IMR-90 (cell line): ENCODE results near the gene NCSTN. TPM values are rescaled to one million over a fixed set of nuclear protein-coding genes. Genes with fewer than 3 reads are reported as not detected.

ENCODE experiments used
- ATAC-seq: fragments of 200-7000 bp; cut with Tn5 transposase; 2 replicates; pipeline ENCODE4 v1.9.1; 2020; ENCODE audit warnings: low read depth, mild to moderate bottlenecking, moderate library complexity
- BruUV-seq: library from RNA; stranded (reverse); fragments of 400-500 nt; replicated peaks from 2 replicates; lab custom pipeline; 2021; lab: Mats Ljungman, UMichigan
- CTCF ChIA-PET: fragments of 300-600 bp; formaldehyde crosslinking; extraction: SDS; loops from one replicate; lab custom pipeline; 2021; ENCODE audit warnings: antibody characterized with exemption; lab: Yijun Ruan, JAX
- POLR2A ChIA-PET: fragments of 300-600 bp; sonication (Branson Sonifier 250); formaldehyde crosslinking; loops from one replicate; lab custom pipeline; 2022; ENCODE audit warnings: antibody characterized with exemption; ENCODE audit not compliant: unreplicated experiment; lab: Charles Lee
- DNase-seq: peaks from one replicate; pipeline ENCODE4 v3.0.0; 2013
- H2AFZ ChIP-seq: replicated peaks from 2 replicates; pipeline ENCODE3; 2013; ENCODE audit warnings: low read length, mild to moderate bottlenecking; ENCODE audit not compliant: poor library complexity
- H2AK5ac ChIP-seq: 2 replicates; pipeline ENCODE4 v1.6.1; 2013; ENCODE audit warnings: low read depth, low read length, inconsistent platforms
- H2AK9ac ChIP-seq: replicated peaks from 2 replicates; pipeline ENCODE3; 2013; ENCODE audit warnings: mild to moderate bottlenecking, low read depth, low read length, moderate library complexity; ENCODE audit not compliant: poor library complexity
- H2BK120ac ChIP-seq: 2 replicates; pipeline ENCODE4 v1.6.1; 2013; ENCODE audit warnings: low read depth, low read length, inconsistent platforms
- H2BK15ac ChIP-seq: 3 replicates; pipeline ENCODE4 v1.6.1; 2013; ENCODE audit warnings: low read depth, low read length, inconsistent platforms
- H2BK20ac ChIP-seq: 2 replicates; pipeline ENCODE4 v1.6.1; 2013; ENCODE audit warnings: low read depth, mild to moderate bottlenecking, inconsistent platforms, low read length, moderate library complexity
- H2BK5ac ChIP-seq: 2 replicates; pipeline ENCODE4 v1.6.1; 2013; ENCODE audit warnings: mild to moderate bottlenecking, low read depth, low read length, inconsistent platforms; ENCODE audit not compliant: poor library complexity, severe bottlenecking
- H3K14ac ChIP-seq: replicated peaks from 2 replicates; pipeline ENCODE4 v1.6.1; 2013; ENCODE audit warnings: low read depth, low read length, inconsistent platforms
- H3K18ac ChIP-seq: 2 replicates; pipeline ENCODE4 v1.6.1; 2013; ENCODE audit warnings: low read depth, low read length, control low read depth
- H3K23ac ChIP-seq: 2 replicates; pipeline ENCODE4 v1.6.1; 2013; ENCODE audit warnings: low read depth, low read length, inconsistent platforms
- H3K27ac ChIP-seq: 2 replicates; pipeline ENCODE4 v1.5.1; 2013; ENCODE audit warnings: mild to moderate bottlenecking, control low read depth, low read length; ENCODE audit not compliant: insufficient read depth
- H3K27me3 ChIP-seq: 2 replicates; pipeline ENCODE4 v1.6.1; 2013; ENCODE audit warnings: low read length; ENCODE audit not compliant: control insufficient read depth, insufficient read depth
- H3K36me3 ChIP-seq: 2 replicates; pipeline ENCODE4 v1.6.1; 2013; ENCODE audit warnings: low read length, mixed read lengths; ENCODE audit not compliant: control insufficient read depth, insufficient read depth
- H3K4ac ChIP-seq: 2 replicates; pipeline ENCODE4 v1.6.1; 2013; ENCODE audit warnings: low read depth, low read length, inconsistent platforms
- H3K4me1 ChIP-seq: 2 replicates; pipeline ENCODE4 v1.6.1; 2013; ENCODE audit warnings: low read length, mixed read lengths; ENCODE audit not compliant: control insufficient read depth, insufficient read depth
- H3K4me2 ChIP-seq: 2 replicates; pipeline ENCODE4 v1.6.1; 2013; ENCODE audit warnings: low read depth, mild to moderate bottlenecking, control low read depth, low read length, moderate library complexity
- H3K4me3 ChIP-seq: 2 replicates; pipeline ENCODE4 v1.5.1; 2013; ENCODE audit warnings: low read depth, mild to moderate bottlenecking, control low read depth, low read length, moderate library complexity; ENCODE audit not compliant: insufficient read depth
- H3K56ac ChIP-seq: 2 replicates; pipeline ENCODE4 v1.6.1; 2013; ENCODE audit warnings: low read length, inconsistent platforms; ENCODE audit not compliant: insufficient read depth; ENCODE audit errors: extremely low read depth
- H3K79me1 ChIP-seq, 2 experiments: 2 replicates each; pipeline ENCODE4 v1.6.1; 2013; ENCODE audit warnings: low read length in 2 of 2, inconsistent platforms in 1 of 2, low read depth in 1 of 2
- H3K9ac ChIP-seq: 2 replicates; pipeline ENCODE4 v1.6.1; 2013; ENCODE audit warnings: low read depth, low read length, control low read depth
- H3K9me1 ChIP-seq: 2 replicates; pipeline ENCODE4 v1.6.1; 2013; ENCODE audit warnings: low read length, inconsistent platforms; ENCODE audit not compliant: insufficient read depth
- H3K9me3 ChIP-seq: 2 replicates; pipeline ENCODE4 v1.6.1; 2013; ENCODE audit warnings: low read length; ENCODE audit not compliant: control insufficient read depth, insufficient read depth
- H4K20me1 ChIP-seq: 2 replicates; pipeline ENCODE4 v1.6.1; 2013; ENCODE audit warnings: low read length, inconsistent platforms; ENCODE audit not compliant: insufficient read depth
- H4K5ac ChIP-seq: 2 replicates; pipeline ENCODE4 v1.6.1; 2013; ENCODE audit warnings: mild to moderate bottlenecking, low read depth, low read length, control low read depth
- H4K8ac ChIP-seq, 2 experiments: 2 replicates each; pipeline ENCODE4 v1.6.1; 2013; ENCODE audit warnings: low read depth in 2 of 2, low read length in 2 of 2, control low read depth in 1 of 2, inconsistent platforms in 1 of 2
- H4K91ac ChIP-seq: 2 replicates; pipeline ENCODE4 v1.6.1; 2013; ENCODE audit warnings: low read depth, low read length, inconsistent platforms; ENCODE audit not compliant: insufficient read depth
- WGBS, 2 experiments: methylation state at CpG; one replicate each; pipeline versions ENCODE4 v1.1.5 to v1.1.7; 2013; ENCODE audit warnings: missing lambda C conversion rate in 2 of 2; ENCODE audit not compliant: insufficient read length in 1 of 2; ENCODE audit errors: extremely low coverage in 2 of 2; 5-methylcytosine and 5-hydroxymethylcytosine counted together
- dilution Hi-C: fragments of 300-500 bp; cut with HindIII; formaldehyde crosslinking; loops from one replicate; pipeline ENCODE4 v1.14.3; 2018; ENCODE audit warnings: low sequenced_read_pairs; ENCODE audit not compliant: unreplicated experiment
- in situ Hi-C: fragments of 300-500 bp; cut with MboI; formaldehyde crosslinking; loops from 3 replicates; pipeline ENCODE4 v1.14.3; 2019; ENCODE audit warnings: low sequenced_read_pairs, inconsistent platforms, mixed read lengths
- intact Hi-C: fragments of 100-400 bp; cut with micrococcal nuclease; formaldehyde crosslinking; loops from 2 replicates; pipeline ENCODE4 v1.10.0; 2022
- polyA plus RNA-seq, 3 experiments: library from polyadenylated mRNA; depleted of rRNA; stranded (reverse); fragments of >200 nt; gene quantifications; 2 replicates each; pipeline ENCODE4 v1.2.3, GENCODE V29; 2012; ENCODE audit warnings: low replicate concordance in 1 of 3
- total RNA-seq: library from RNA; depleted of rRNA; stranded (reverse); fragments of >200 nt; gene quantifications from 2 replicates; pipeline ENCODE4 v1.2.3, GENCODE V29; 2012
- TF ChIP-seq, protein P1 (sequence below): fragments of 150-350 bp; IDR thresholded peaks from 2 replicates; pipeline ENCODE4 v1.6.1; 2017; ENCODE audit warnings: mild to moderate bottlenecking, antibody characterized with exemption, low read length, low read depth

The NCSTN gene
- total and polyA plus RNA-seq, 2 of the 4 experiments (the other 2 are of a cell fraction) = 60.2 to 182 TPM

DNA sequence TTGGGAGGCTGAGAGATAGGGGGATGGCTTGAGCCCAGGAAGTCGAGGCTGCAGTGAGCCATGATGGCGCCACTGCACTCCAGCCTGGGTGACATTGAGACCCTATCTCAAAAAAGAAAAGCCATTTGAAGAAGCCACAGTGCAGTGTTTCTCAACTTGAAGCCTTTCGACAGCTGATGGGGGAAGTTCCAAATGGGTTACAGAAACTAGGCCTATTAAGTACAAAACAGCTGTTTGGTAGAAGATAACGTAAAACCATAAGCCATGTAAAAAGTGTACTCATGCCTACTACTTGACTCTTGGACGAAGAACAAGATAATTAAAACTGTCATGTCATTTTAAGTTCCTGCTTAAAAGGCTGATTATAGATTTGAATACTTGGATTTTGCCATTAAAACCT is 16.8 kb upstream of the NCSTN start:
- Histone ChIP-seq H3K18ac (no peak overlapping the region), H3K27ac (no peak overlapping the region), H4K20me1 (peaks cover 28% of the 10 kb centered on the region), H2AFZ (no peak overlapping the region), H2BK20ac (no peak overlapping the region), H2AK9ac (no peak overlapping the region), H3K9me3 (no peaks in the 10 kb centered on the region), H3K9me1 (no peaks in the 10 kb centered on the region; the same call in 1 of the 2 replicates), H3K4me1 (no peaks in the 10 kb centered on the region), H3K23ac (no peak overlapping the region), H3K79me1 (peaks cover 9 to 35% of the 10 kb centered on the region in 2 experiments), H4K5ac (no peak overlapping the region), H2BK120ac (no peak overlapping the region), H3K56ac (no peak overlapping the region), H3K14ac (no peak overlapping the region), H3K4me2 (no peak overlapping the region), H4K8ac (no peak overlapping the region), H3K36me3 (peaks cover 52% of the 10 kb centered on the region), H2BK15ac (no peak overlapping the region), H3K27me3 (no peaks in the 10 kb centered on the region), H2AK5ac (no peak overlapping the region), H3K9ac (no peak overlapping the region), H3K4ac (no peak overlapping the region), H3K4me3 (no peak overlapping the region), H4K91ac (no peak overlapping the region), H2BK5ac (no peak overlapping the region)
- TF ChIP-seq, protein P1, sequence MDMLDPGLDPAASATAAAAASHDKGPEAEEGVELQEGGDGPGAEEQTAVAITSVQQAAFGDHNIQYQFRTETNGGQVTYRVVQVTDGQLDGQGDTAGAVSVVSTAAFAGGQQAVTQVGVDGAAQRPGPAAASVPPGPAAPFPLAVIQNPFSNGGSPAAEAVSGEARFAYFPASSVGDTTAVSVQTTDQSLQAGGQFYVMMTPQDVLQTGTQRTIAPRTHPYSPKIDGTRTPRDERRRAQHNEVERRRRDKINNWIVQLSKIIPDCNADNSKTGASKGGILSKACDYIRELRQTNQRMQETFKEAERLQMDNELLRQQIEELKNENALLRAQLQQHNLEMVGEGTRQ = no peak
- in situ Hi-C loops = no loop called here
- ATAC-seq (no peak), DNase-seq (no peak)
- ChIA-PET POLR2A (no interaction called here), CTCF (no interaction called here)
- intact Hi-C loops = no loop called here
- BruUV-seq = no TSS peak
- dilution Hi-C loops = no loop called here
- 100% methylated on average over 1 of the region's 5 CpGs; no CpG with 5 or more reads in 1 of the 2 experiments for WGBS, 2 experiments
